Activated T-helper 17 cell treated with anti-CD3 and anti-CD28 coated beads, Interleukin-2, amount 50 U/mL, for 72 hours (primary cell): ENCODE measurements around the gene CES5A. TPM values are rescaled to one million over a fixed set of nuclear protein-coding genes. Genes with fewer than 3 reads are reported as not detected.
"Not testable (repeated sequence)": the region's sequence is repeated elsewhere in the genome, so short reads cannot be mapped to it uniquely, and the experiment has no call there.

Source experiments
- ATAC-seq: fragments of 150-1000 bp; cut with Tn5 transposase; replicated peaks from 2 replicates; pipeline ENCODE4 v1.10.0; 2021; ENCODE audit warnings: mild to moderate bottlenecking, moderate library complexity
- H3K27ac Mint-ChIP-seq: one replicate; pipeline ENCODE4 v1.8.0; 2022; ENCODE audit warnings: mixed read lengths
- H3K27me3 Mint-ChIP-seq: one replicate; pipeline ENCODE4 v1.8.0; 2022; ENCODE audit warnings: mixed read lengths
- H3K36me3 Mint-ChIP-seq: one replicate; pipeline ENCODE4 v1.8.0; 2022; ENCODE audit warnings: low read depth, mild to moderate bottlenecking, mixed read lengths
- H3K4me1 Mint-ChIP-seq: one replicate; pipeline ENCODE4 v1.8.0; 2022; ENCODE audit warnings: mixed read lengths
- H3K4me3 Mint-ChIP-seq: one replicate; pipeline ENCODE4 v1.8.0; 2022; ENCODE audit warnings: mild to moderate bottlenecking, mixed read lengths
- H3K9me3 Mint-ChIP-seq: one replicate; pipeline ENCODE4 v1.8.0; 2022; ENCODE audit warnings: mixed read lengths
- total RNA-seq, 2 donors: library from RNA; stranded (reverse); gene quantifications; one replicate each; pipeline ENCODE4 v1.2.3, GENCODE V29; 2022

The CES5A gene
- total RNA-seq, 2 donors from 2014 or later = not detected

DNA sequence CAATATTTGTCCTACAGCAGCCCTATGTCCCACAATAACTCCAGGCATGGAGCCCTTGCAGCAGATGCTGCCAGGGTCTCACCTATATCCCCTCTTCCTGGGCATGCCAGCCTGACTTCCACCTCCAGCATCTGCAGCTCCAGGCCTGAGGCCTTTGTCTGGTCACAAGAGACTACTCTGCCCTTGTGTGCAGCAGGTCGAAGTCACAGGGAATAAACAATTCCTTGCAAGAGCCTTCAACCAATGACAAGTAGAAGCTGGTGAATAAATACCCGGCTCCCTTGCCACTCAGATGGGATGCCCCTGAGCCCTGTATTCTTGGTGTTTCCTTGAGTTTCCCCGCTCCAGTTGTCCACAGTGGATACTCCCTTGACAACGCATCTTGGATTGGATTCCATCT is 65.3 kb downstream of the CES5A start:
- no peaks in the 10 kb centered on the region for H3K36me3 Mint-ChIP-seq
- H3K27me3 Mint-ChIP-seq = peaks cover 22% of the 10 kb centered on the region
- H3K9me3 Mint-ChIP-seq = no peaks in the 10 kb centered on the region
- H3K27ac Mint-ChIP-seq = no peak overlapping the region
- H3K4me3 Mint-ChIP-seq = no peak overlapping the region
- no peak for ATAC-seq
- no peaks in the 10 kb centered on the region for H3K4me1 Mint-ChIP-seq

DNA sequence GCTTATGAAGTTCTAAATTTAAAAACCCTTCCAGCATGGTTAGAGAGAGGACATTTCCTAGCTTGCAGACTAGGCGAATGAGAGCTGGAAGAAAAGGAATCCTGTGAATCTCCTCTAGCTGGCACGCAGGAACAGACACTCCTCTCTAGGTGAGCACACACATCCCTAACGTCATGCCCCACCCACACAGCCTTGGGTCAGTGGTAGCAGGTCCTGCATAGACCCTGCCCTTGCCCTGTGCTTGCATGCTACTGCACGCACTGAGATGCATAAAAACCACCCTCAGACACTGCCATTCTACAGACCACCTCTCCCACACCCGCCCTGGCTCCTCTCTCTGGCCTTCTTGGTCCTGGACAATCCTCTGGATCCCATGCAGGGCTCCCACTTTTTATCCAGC is 65.8 kb downstream of the CES5A start:
- ATAC-seq = no peak
- no peak overlapping the region for H3K4me3 Mint-ChIP-seq
- no peaks in the 10 kb centered on the region for H3K9me3 Mint-ChIP-seq
- peaks cover 18% of the 10 kb centered on the region for H3K27me3 Mint-ChIP-seq
- no peak overlapping the region for H3K27ac Mint-ChIP-seq
- no peaks in the 10 kb centered on the region for H3K4me1 Mint-ChIP-seq
- H3K36me3 Mint-ChIP-seq = no peaks in the 10 kb centered on the region

DNA sequence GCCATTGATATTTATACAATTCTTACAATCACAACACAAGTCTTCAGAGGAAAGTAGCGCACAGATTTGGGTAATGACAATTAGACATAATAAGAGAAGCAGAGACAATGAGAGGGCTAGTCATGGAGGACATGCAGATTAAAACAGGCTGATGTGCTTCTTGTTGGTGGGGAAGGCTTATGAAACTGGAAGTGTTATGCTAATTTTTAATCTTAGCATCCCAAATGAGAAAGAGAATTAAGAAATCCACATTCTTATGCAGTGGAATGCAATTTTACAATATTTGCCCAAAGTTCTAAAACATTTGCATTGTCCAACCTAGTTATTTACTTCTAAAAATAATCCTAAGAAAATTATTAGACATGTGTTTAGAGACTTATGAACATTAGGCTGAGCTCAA is 66.9 kb downstream of the CES5A start:
- not testable (repeated sequence) for H3K36me3 Mint-ChIP-seq, H3K9me3 Mint-ChIP-seq, ATAC-seq, H3K27ac Mint-ChIP-seq, H3K4me3 Mint-ChIP-seq, H3K4me1 Mint-ChIP-seq
- peaks cover 15% of the 10 kb centered on the region for H3K27me3 Mint-ChIP-seq

DNA sequence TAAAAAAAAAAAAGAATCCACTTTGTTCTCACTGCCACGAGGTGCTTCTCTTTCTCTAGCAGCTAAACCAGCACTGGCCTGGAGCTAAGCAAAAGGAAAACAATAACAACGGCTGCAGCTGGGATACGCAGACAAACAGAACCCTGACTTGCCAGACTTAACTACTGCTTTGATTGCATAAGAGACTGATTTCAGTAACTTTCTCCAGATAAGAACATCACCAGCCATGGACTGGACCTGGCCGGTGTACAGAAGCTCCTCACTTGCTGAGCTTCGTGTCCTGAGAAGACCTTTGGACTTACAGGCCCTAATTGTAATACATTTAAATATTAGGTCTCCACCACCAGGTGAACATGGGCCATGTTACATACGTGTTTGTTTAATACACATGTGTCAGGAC is 70.1 kb downstream of the CES5A start:
- H3K36me3 Mint-ChIP-seq, H3K9me3 Mint-ChIP-seq, H3K4me1 Mint-ChIP-seq, H3K27ac Mint-ChIP-seq, H3K4me3 Mint-ChIP-seq, ATAC-seq, H3K27me3 Mint-ChIP-seq: not testable (repeated sequence)

DNA sequence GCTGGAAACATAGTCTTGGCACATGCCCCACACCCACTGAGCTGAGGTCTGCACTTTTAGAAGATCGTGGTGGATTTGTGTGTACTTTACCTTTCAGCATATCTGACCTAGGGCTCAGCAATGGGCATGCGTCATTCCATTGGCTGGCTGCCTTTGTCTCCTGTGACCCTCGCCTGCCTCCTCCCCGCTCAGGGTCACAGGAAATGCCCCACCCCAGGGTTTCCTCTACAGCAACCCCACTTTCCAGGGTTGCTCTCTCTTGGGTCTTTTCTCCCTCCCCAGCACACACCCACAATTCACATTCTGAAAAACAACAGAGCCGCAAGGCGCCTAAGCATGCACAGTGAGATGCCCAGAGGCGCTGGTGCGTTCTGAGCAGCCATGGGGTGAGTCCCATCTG is 71.5 kb downstream of the CES5A start:
- not testable (repeated sequence) for H3K27ac Mint-ChIP-seq, H3K9me3 Mint-ChIP-seq, ATAC-seq, H3K4me3 Mint-ChIP-seq, H3K4me1 Mint-ChIP-seq, H3K27me3 Mint-ChIP-seq, H3K36me3 Mint-ChIP-seq

Other genes with a start within 250 kb of the CES5A start
- not detected for gene SLC6A2, start 219.4 kb downstream of the CES5A start, total RNA-seq
- gene CES1, start 42.3 kb downstream of the CES5A start, total RNA-seq = not detected